ENCODE measurements around the gene TTN.
"Not testable (repeated sequence)": the region's sequence is repeated elsewhere in the genome, so short reads cannot be mapped to it uniquely, and the experiment has no call there.

DNA sequence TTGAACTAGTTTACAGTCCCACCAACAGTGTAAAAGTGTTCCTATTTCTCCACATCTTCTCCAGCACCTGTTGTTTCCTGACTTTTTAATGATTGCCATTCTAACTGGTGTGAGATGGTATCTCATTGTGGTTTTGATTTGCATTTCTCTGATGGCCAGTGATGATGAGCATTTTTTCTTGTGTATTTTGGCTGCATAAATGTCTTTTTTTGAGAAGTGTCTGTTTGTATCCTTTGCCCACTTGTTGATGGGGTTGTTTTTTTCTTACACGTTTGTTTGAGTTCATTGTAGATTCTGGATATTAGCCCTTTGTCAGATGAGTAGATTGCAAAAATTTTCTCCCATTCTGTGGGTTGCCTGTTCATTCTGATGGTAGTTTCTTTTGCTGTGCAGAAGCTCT lies 281.8 kb downstream of the TTN start:
- TF ChIP-seq, protein P1, sequence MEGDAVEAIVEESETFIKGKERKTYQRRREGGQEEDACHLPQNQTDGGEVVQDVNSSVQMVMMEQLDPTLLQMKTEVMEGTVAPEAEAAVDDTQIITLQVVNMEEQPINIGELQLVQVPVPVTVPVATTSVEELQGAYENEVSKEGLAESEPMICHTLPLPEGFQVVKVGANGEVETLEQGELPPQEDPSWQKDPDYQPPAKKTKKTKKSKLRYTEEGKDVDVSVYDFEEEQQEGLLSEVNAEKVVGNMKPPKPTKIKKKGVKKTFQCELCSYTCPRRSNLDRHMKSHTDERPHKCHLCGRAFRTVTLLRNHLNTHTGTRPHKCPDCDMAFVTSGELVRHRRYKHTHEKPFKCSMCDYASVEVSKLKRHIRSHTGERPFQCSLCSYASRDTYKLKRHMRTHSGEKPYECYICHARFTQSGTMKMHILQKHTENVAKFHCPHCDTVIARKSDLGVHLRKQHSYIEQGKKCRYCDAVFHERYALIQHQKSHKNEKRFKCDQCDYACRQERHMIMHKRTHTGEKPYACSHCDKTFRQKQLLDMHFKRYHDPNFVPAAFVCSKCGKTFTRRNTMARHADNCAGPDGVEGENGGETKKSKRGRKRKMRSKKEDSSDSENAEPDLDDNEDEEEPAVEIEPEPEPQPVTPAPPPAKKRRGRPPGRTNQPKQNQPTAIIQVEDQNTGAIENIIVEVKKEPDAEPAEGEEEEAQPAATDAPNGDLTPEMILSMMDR (IDR thresholded peaks at IDR 0.05; ENCODE audit: control extremely low read depth in 1 of 3, insufficient read depth in 1 of 3, low read depth in 1 of 3, low read length in 3 of 3): not testable (repeated sequence)
- TF ChIP-seq RXRA (IDR thresholded peaks at IDR 0.05; ENCODE audit: insufficient read depth, low read depth, low read length); TCF12 (IDR thresholded peaks at IDR 0.05; ENCODE audit: low read depth, low read length); POLR2AphosphoS5 (IDR thresholded peaks at IDR 0.05; ENCODE audit: low read depth, low read length); POLR2A (IDR thresholded peaks at IDR 0.05; ENCODE audit: control extremely low read depth in 1 of 2, low read depth in 2 of 2, low read length in 2 of 2); HDAC2 (IDR thresholded peaks at IDR 0.05; ENCODE audit: borderline replicate concordance in 1 of 2, low read depth in 2 of 2, low read length in 2 of 2); CHD1 (IDR thresholded peaks at IDR 0.05; ENCODE audit: low read depth, low read length); RNF2 (IDR thresholded peaks at IDR 0.05; ENCODE audit: borderline replicate concordance, low read depth, low read length, missing control alignments, poor library complexity, severe bottlenecking); TBP (IDR thresholded peaks at IDR 0.05; ENCODE audit: low read depth, low read length); EP300 (IDR thresholded peaks at IDR 0.05; ENCODE audit: borderline replicate concordance in 1 of 2, low read depth in 2 of 2, low read length in 2 of 2); CTBP2 (IDR thresholded peaks at IDR 0.05; ENCODE audit: borderline replicate concordance, insufficient read depth, insufficient read length, low read length): not testable (repeated sequence)
- TF ChIP-seq, protein P2, sequence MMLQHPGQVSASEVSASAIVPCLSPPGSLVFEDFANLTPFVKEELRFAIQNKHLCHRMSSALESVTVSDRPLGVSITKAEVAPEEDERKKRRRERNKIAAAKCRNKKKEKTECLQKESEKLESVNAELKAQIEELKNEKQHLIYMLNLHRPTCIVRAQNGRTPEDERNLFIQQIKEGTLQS (IDR thresholded peaks at IDR 0.05; ENCODE audit: insufficient read depth, low read depth, low read length): not testable (repeated sequence)
- TF ChIP-seq, protein P3, sequence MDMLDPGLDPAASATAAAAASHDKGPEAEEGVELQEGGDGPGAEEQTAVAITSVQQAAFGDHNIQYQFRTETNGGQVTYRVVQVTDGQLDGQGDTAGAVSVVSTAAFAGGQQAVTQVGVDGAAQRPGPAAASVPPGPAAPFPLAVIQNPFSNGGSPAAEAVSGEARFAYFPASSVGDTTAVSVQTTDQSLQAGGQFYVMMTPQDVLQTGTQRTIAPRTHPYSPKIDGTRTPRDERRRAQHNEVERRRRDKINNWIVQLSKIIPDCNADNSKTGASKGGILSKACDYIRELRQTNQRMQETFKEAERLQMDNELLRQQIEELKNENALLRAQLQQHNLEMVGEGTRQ (IDR thresholded peaks at IDR 0.05; ENCODE audit: low read length): not testable (repeated sequence)

All from H1 (cell line).